H9 (cell line): ENCODE results near the gene SCP2. TPM values are rescaled to one million over a fixed set of nuclear protein-coding genes. Genes with fewer than 3 reads are reported as not detected.

Experiments
- DNase-seq: peaks from one replicate; pipeline ENCODE4 v3.0.0-alpha.2; 2017
- H2AFZ ChIP-seq: one replicate; pipeline ENCODE4 v1.6.1; 2013; ENCODE audit warnings: mild to moderate bottlenecking, low read length, control low read depth, moderate library complexity
- H2AK5ac ChIP-seq: 2 replicates; pipeline ENCODE4 v1.6.1; 2013; ENCODE audit warnings: low read length, control low read depth, mixed read lengths; ENCODE audit not compliant: insufficient read length
- H2BK120ac ChIP-seq: one replicate; pipeline ENCODE4 v1.6.1; 2013; ENCODE audit warnings: low read depth, mild to moderate bottlenecking, low read length, control low read depth, inconsistent platforms; ENCODE audit not compliant: poor library complexity, severe bottlenecking
- H2BK12ac ChIP-seq: 2 replicates; pipeline ENCODE4 v1.6.1; 2013; ENCODE audit warnings: low read length, control low read depth, mixed read lengths, low read depth; ENCODE audit not compliant: insufficient read length
- H2BK15ac ChIP-seq: 2 replicates; pipeline ENCODE4 v1.6.1; 2013; ENCODE audit warnings: low read depth, low read length, control low read depth
- H2BK20ac ChIP-seq: one replicate; pipeline ENCODE4 v1.6.1; 2013; ENCODE audit warnings: low read depth, mild to moderate bottlenecking, low read length, control low read depth, inconsistent platforms; ENCODE audit not compliant: poor library complexity, severe bottlenecking
- H2BK5ac ChIP-seq: 2 replicates; pipeline ENCODE4 v1.6.1; 2013; ENCODE audit warnings: low read length, control low read depth, mixed read lengths; ENCODE audit not compliant: insufficient read length
- H3K14ac ChIP-seq: 2 replicates; pipeline ENCODE4 v1.6.1; 2013; ENCODE audit warnings: low read length, control low read depth; ENCODE audit not compliant: insufficient read depth
- H3K18ac ChIP-seq: 2 replicates; pipeline ENCODE4 v1.6.1; 2013; ENCODE audit warnings: low read depth, mild to moderate bottlenecking, mixed read lengths, low read length, control low read depth; ENCODE audit not compliant: insufficient read length
- H3K23ac ChIP-seq: 2 replicates; pipeline ENCODE4 v1.6.1; 2013; ENCODE audit warnings: low read length, control low read depth, mixed read lengths, low read depth; ENCODE audit not compliant: insufficient read length
- H3K23me2 ChIP-seq: 2 replicates; pipeline ENCODE4 v1.6.1; 2013; ENCODE audit warnings: low read depth, mild to moderate bottlenecking, mixed read lengths, low read length, control low read depth; ENCODE audit not compliant: insufficient read length, poor library complexity, severe bottlenecking
- H3K27ac ChIP-seq: 2 replicates; pipeline ENCODE4 v1.5.1; 2013; ENCODE audit warnings: low read length, control low read depth, mixed read lengths, low read depth; ENCODE audit not compliant: insufficient read length
- H3K27me3 ChIP-seq: 2 replicates; pipeline ENCODE4 v1.6.1; 2013; ENCODE audit warnings: low read length, control low read depth, inconsistent platforms; ENCODE audit not compliant: insufficient read depth
- H3K4ac ChIP-seq: 2 replicates; pipeline ENCODE4 v1.6.1; 2013; ENCODE audit warnings: low read depth, mild to moderate bottlenecking, control low read depth, inconsistent platforms, low read length, moderate library complexity
- H3K4me1 ChIP-seq: 2 replicates; pipeline ENCODE4 v1.6.1; 2013; ENCODE audit warnings: low read length, control low read depth, inconsistent platforms; ENCODE audit not compliant: insufficient read depth
- H3K4me2 ChIP-seq: 2 replicates; pipeline ENCODE4 v1.6.1; 2013; ENCODE audit warnings: low read length, control low read depth, mixed read lengths; ENCODE audit not compliant: insufficient read length, insufficient read depth
- H3K56ac ChIP-seq: 2 replicates; pipeline ENCODE4 v1.6.1; 2013; ENCODE audit warnings: low read depth, mild to moderate bottlenecking, mixed read lengths, low read length, control low read depth; ENCODE audit not compliant: insufficient read length
- H3K79me1 ChIP-seq: 2 replicates; pipeline ENCODE4 v1.6.1; 2013; ENCODE audit warnings: low read depth, mild to moderate bottlenecking, moderate library complexity, low read length, control low read depth, inconsistent platforms; ENCODE audit not compliant: insufficient read depth, poor library complexity, severe bottlenecking
- H3K79me2 ChIP-seq: 2 replicates; pipeline ENCODE4 v1.6.1; 2013; ENCODE audit warnings: low read length, control low read depth, inconsistent platforms; ENCODE audit not compliant: insufficient read depth
- H3K9ac ChIP-seq: 2 replicates; pipeline ENCODE4 v1.6.1; 2013; ENCODE audit warnings: low read length, control low read depth, mixed read lengths; ENCODE audit not compliant: insufficient read length; ENCODE audit errors: extremely low read depth
- H3K9me3 ChIP-seq: one replicate; pipeline ENCODE4 v1.6.1; 2013; ENCODE audit warnings: low read depth, low read length, inconsistent platforms; ENCODE audit not compliant: control insufficient read depth
- H3T11ph ChIP-seq: one replicate; pipeline ENCODE4 v1.6.1; 2013; ENCODE audit warnings: mild to moderate bottlenecking, low read length, control low read depth, inconsistent platforms
- H4K20me1 ChIP-seq: one replicate; pipeline ENCODE4 v1.6.1; 2013; ENCODE audit not compliant: control insufficient read depth, insufficient read length, insufficient read depth
- H4K5ac ChIP-seq: 2 replicates; pipeline ENCODE4 v1.6.1; 2013; ENCODE audit warnings: low read depth, mild to moderate bottlenecking, mixed read lengths, low read length, control low read depth; ENCODE audit not compliant: insufficient read length
- H4K8ac ChIP-seq: replicated peaks from 2 replicates; pipeline ENCODE4 v1.6.1; 2013; ENCODE audit warnings: low read length, control low read depth, mixed read lengths, low read depth; ENCODE audit not compliant: insufficient read length
- H4K91ac ChIP-seq: 2 replicates; pipeline ENCODE4 v1.6.1; 2013; ENCODE audit warnings: low read depth, mild to moderate bottlenecking, moderate library complexity, mixed read lengths, low read length, control low read depth; ENCODE audit not compliant: insufficient read length
- H3K27ac Mint-ChIP-seq, 3 experiments: 2 replicates in 2 of 3; 3 replicates in 1 of 3; pipeline ENCODE4 v1.8.0; 2020 to 2021; ENCODE audit warnings: mixed read lengths in 3 of 3, mild to moderate bottlenecking in 1 of 3, moderate library complexity in 1 of 3
- H3K27me3 Mint-ChIP-seq: 2 replicates; pipeline ENCODE4 v1.8.0; 2021; ENCODE audit warnings: low read depth, mild to moderate bottlenecking, moderate library complexity, mixed read lengths
- H3K36me3 Mint-ChIP-seq, 3 experiments: 2 replicates in 2 of 3; 3 replicates in 1 of 3; pipeline ENCODE4 v1.8.0; 2020 to 2021; ENCODE audit warnings: low read depth in 3 of 3, mixed read lengths in 3 of 3; ENCODE audit not compliant: insufficient read depth in 1 of 3
- H3K4me1 Mint-ChIP-seq, 2 experiments: 2 replicates each; pipeline ENCODE4 v1.8.0; 2020; ENCODE audit warnings: mixed read lengths in 2 of 2
- H3K4me3 Mint-ChIP-seq, 2 experiments: 2 replicates in 1 of 2; 3 replicates in 1 of 2; pipeline ENCODE4 v1.8.0; 2020 to 2021; ENCODE audit warnings: mild to moderate bottlenecking in 2 of 2, mixed read lengths in 2 of 2, moderate library complexity in 1 of 2
- H3K9me3 Mint-ChIP-seq, 2 experiments: 2 replicates in 1 of 2; 3 replicates in 1 of 2; pipeline ENCODE4 v1.8.0; 2020; ENCODE audit warnings: mild to moderate bottlenecking in 2 of 2, mixed read lengths in 2 of 2, moderate library complexity in 1 of 2
- WGBS: extraction: QIAGEN DNeasy Blood & Tissue Kit; methylation state at CpG from one replicate; pipeline ENCODE4 v1.1.7; 2013; ENCODE audit warnings: missing lambda C conversion rate, low lambda C conversion rate, mixed read lengths; ENCODE audit not compliant: insufficient read length; ENCODE audit errors: extremely low coverage; 5-methylcytosine and 5-hydroxymethylcytosine counted together
- total RNA-seq: library from RNA; stranded (reverse); gene quantifications from 2 replicates; pipeline ENCODE4 v1.2.1, GENCODE V29; 2021
- TF ChIP-seq, protein P1 (sequence below): fragments of 200-600 bp; sonication (generic); conservative IDR thresholded peaks from 3 replicates; pipeline ENCODE4 v1.8.0; 2021; ENCODE audit warnings: antibody characterized with exemption, mild to moderate bottlenecking

Gene SCP2
- total RNA-seq, 1 experiment from 2014 or later: 48.8 TPM

DNA sequence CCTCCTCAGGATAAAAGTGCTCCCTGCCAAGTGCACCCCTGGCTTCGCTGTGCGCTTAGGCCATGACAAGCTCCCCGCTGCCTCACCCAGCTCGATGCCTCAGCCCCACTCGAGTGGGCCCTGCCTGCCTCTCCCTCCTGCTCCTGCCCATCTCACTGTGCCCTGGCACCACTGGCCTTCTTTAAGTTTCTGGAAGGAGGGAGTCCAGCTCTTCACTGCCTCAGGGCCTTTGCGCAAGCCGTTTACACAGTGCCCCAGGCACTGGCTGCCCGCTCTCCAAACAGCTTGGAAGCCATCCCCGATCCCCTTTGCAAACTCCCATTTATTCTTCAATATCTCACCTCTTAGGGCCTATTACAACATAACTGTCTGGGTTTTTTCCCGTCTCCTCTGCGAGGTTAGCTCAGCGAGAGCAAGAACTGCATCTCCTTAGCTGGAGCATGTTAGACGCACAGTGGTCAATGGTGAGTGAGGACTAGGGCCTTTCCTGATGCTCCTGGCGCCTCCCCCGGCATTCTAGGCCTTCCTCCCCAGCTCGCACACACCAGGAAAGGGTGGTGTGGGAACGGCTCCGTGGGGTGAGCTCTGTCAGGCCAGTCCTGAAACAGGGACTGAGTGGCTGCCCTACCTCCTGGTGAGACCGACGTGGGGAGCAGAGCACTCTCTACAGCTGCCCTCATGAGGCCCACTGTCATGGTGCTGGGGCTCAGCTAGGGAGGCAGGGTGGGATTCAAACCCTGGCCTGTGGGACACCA, 166.9 kb downstream of the SCP2 start:
- H4K5ac ChIP-seq: no peak overlapping the region
- Mint-ChIP-seq H3K4me3 (no peak overlapping the region), H3K9me3 (no peaks in the 10 kb centered on the region), H3K27me3 (no peaks in the 10 kb centered on the region; the same call in none of the 2 replicates), H3K36me3 (no peaks in the 10 kb centered on the region), H3K4me1 (no peaks in the 10 kb centered on the region), H3K27ac (no peak overlapping the region)
- H3K9ac ChIP-seq: no peak overlapping the region
- H3K9me3 ChIP-seq: no peaks in the 10 kb centered on the region
- H3K18ac ChIP-seq: no peak overlapping the region
- no peak overlapping the region for H4K91ac ChIP-seq
- no peak overlapping the region for H2AK5ac ChIP-seq
- H4K20me1 ChIP-seq: no peaks in the 10 kb centered on the region
- no peak overlapping the region for H2BK120ac ChIP-seq
- H3K23ac ChIP-seq: no peak overlapping the region
- H2BK20ac ChIP-seq: no peak overlapping the region
- H2AFZ ChIP-seq: no peak overlapping the region
- no peak overlapping the region for H2BK5ac ChIP-seq
- no peak overlapping the region for H4K8ac ChIP-seq
- no peak overlapping the region for H3K4me2 ChIP-seq
- no peaks in the 10 kb centered on the region for H3K4me1 ChIP-seq
- H3K27me3 ChIP-seq: no peaks in the 10 kb centered on the region
- H3K27ac ChIP-seq: no peak overlapping the region
- H2BK12ac ChIP-seq: no peak overlapping the region
- no peak overlapping the region for H3K14ac ChIP-seq
- H3K79me2 ChIP-seq: no peaks in the 10 kb centered on the region
- no peak overlapping the region for H3K4ac ChIP-seq
- no peak for DNase-seq
- TF ChIP-seq, protein P1, sequence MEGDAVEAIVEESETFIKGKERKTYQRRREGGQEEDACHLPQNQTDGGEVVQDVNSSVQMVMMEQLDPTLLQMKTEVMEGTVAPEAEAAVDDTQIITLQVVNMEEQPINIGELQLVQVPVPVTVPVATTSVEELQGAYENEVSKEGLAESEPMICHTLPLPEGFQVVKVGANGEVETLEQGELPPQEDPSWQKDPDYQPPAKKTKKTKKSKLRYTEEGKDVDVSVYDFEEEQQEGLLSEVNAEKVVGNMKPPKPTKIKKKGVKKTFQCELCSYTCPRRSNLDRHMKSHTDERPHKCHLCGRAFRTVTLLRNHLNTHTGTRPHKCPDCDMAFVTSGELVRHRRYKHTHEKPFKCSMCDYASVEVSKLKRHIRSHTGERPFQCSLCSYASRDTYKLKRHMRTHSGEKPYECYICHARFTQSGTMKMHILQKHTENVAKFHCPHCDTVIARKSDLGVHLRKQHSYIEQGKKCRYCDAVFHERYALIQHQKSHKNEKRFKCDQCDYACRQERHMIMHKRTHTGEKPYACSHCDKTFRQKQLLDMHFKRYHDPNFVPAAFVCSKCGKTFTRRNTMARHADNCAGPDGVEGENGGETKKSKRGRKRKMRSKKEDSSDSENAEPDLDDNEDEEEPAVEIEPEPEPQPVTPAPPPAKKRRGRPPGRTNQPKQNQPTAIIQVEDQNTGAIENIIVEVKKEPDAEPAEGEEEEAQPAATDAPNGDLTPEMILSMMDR: no peak
- H3K56ac ChIP-seq: no peak overlapping the region
- no peaks in the 10 kb centered on the region for H3K79me1 ChIP-seq
- WGBS: no CpG with 5 or more reads among the region's 20 CpGs
- no peak overlapping the region for H3T11ph ChIP-seq
- H3K23me2 ChIP-seq: no peaks in the 10 kb centered on the region
- no peak overlapping the region for H2BK15ac ChIP-seq
